Stomach (tissue), 4 donors: ENCODE results near the gene HEPH.

Experiments
- CTCF ChIP-seq, 7 experiments: fragments of 450-650 bp in 4 of 7; fragments of 200-600 bp in 3 of 7; sonication (generic) in 3 of 7; IDR thresholded peaks; one replicate each; pipeline ENCODE4 v1.5.1; 2016 to 2019; ENCODE audit warnings: antibody characterized with exemption in 7 of 7, control low read depth in 2 of 7, mild to moderate bottlenecking in 1 of 7
- POLR2A ChIP-seq, 4 donors: fragments of 450-650 bp; IDR thresholded peaks; one replicate each; pipeline ENCODE4 v1.6.1; 2016; ENCODE audit warnings: antibody characterized with exemption in 4 of 4, control low read depth in 2 of 4, mild to moderate bottlenecking in 1 of 4, moderate library complexity in 1 of 4
- POLR2AphosphoS5 ChIP-seq, 3 donors: sonication (generic); formaldehyde crosslinking; IDR thresholded peaks; one replicate each; pipeline ENCODE4 v1.6.1; 2016; ENCODE audit warnings: antibody characterized with exemption in 3 of 3

- no peak for TF ChIP-seq CTCF (IDR thresholded peaks at IDR 0.05)
- no peak for TF ChIP-seq POLR2AphosphoS5 (IDR thresholded peaks at IDR 0.05)
- TF ChIP-seq POLR2A (IDR thresholded peaks at IDR 0.05), result no peak
Observed at GRCh38 chrX:66164931-66165330, 884 bp downstream of the HEPH start.
